ENCODE results near the gene ZMIZ1.

The ZMIZ1 gene

GRCh38 chr10:79206300-79207095 lies 137.7 kb downstream of the ZMIZ1 start:
- no peak for DNase-seq (ENCODE audit: low read depth)

- DNase-seq (ENCODE audit: low read depth), result no peak
Observed at GRCh38 chr10:79207096-79207357, 138.3 kb downstream of the ZMIZ1 start.

- no peak for DNase-seq (ENCODE audit: low read depth)
Observed at GRCh38 chr10:79207726-79208125, 139.0 kb downstream of the ZMIZ1 start.

GRCh38 chr10:79208251-79208983 lies 139.7 kb downstream of the ZMIZ1 start:
- DNase-seq (ENCODE audit: low read depth), result no peak

- no peak for DNase-seq (ENCODE audit: low read depth)
Observed at GRCh38 chr10:79209340-79209739, 140.6 kb downstream of the ZMIZ1 start.

- no peak for DNase-seq (ENCODE audit: low read depth)
Observed at GRCh38 chr10:79209831-79210230, 141.1 kb downstream of the ZMIZ1 start.

- no peak for DNase-seq (ENCODE audit: low read depth)
Observed at GRCh38 chr10:79210672-79211071, 141.9 kb downstream of the ZMIZ1 start.

GRCh38 chr10:79211616-79212015 lies 142.8 kb downstream of the ZMIZ1 start:
- no peak for DNase-seq (ENCODE audit: low read depth)

- no peak for DNase-seq (ENCODE audit: low read depth)
Observed at GRCh38 chr10:79215531-79215930, 146.8 kb downstream of the ZMIZ1 start.

- no peak for DNase-seq (ENCODE audit: low read depth)
Observed at GRCh38 chr10:79219322-79219957, 150.7 kb downstream of the ZMIZ1 start.

GRCh38 chr10:79220307-79220706 lies 151.5 kb downstream of the ZMIZ1 start:
- no peak for DNase-seq (ENCODE audit: low read depth)

- no peak for DNase-seq (ENCODE audit: low read depth)
Observed at GRCh38 chr10:79221110-79222051, 152.6 kb downstream of the ZMIZ1 start.

- DNase-seq (ENCODE audit: low read depth), result no peak
Observed at GRCh38 chr10:79222186-79222585, 153.4 kb downstream of the ZMIZ1 start.

GRCh38 chr10:79223091-79224048 lies 154.6 kb downstream of the ZMIZ1 start:
- DNase-seq (ENCODE audit: low read depth), result no peak

- no peak for DNase-seq (ENCODE audit: low read depth)
Observed at GRCh38 chr10:79224263-79224949, 155.6 kb downstream of the ZMIZ1 start.

- no peak for DNase-seq (ENCODE audit: low read depth)
Observed at GRCh38 chr10:79224992-79225391, 156.2 kb downstream of the ZMIZ1 start.

- DNase-seq (ENCODE audit: low read depth), result no peak
Observed at GRCh38 chr10:79226391-79227245, 157.9 kb downstream of the ZMIZ1 start.

- no peak for DNase-seq (ENCODE audit: low read depth)
Observed at GRCh38 chr10:79229071-79229541, 160.3 kb downstream of the ZMIZ1 start.

GRCh38 chr10:79229830-79230327 lies 161.1 kb downstream of the ZMIZ1 start:
- DNase-seq (ENCODE audit: low read depth), result no peak
